Measurements from ENCODE around the gene PHKG2.

The PHKG2 gene

GRCh38 chr16:30767767-30768465 is 19.7 kb downstream of the PHKG2 start:
- peaks cover 41% of the 10 kb centered on the region for H3K36me3 ChIP-seq (ENCODE audit: insufficient read depth, low read length)
- peaks cover 5% of the 10 kb centered on the region; the same call in 1 of the 2 replicates for H3K4me1 ChIP-seq (ENCODE audit: insufficient read depth, low read length)
- no peak overlapping the region for H3K9ac ChIP-seq (ENCODE audit: low read depth, low read length)
- no peaks in the 10 kb centered on the region for H3K9me3 ChIP-seq (ENCODE audit: control insufficient read depth, insufficient read depth, low read length)

GRCh38 chr16:30768583-30769181 is 20.5 kb downstream of the PHKG2 start:
- H3K4me1 ChIP-seq (ENCODE audit: insufficient read depth, low read length), result no peaks in the 10 kb centered on the region
- H3K9ac ChIP-seq (ENCODE audit: low read depth, low read length), result no peak overlapping the region
- no peaks in the 10 kb centered on the region for H3K9me3 ChIP-seq (ENCODE audit: control insufficient read depth, insufficient read depth, low read length)
- peaks cover 38% of the 10 kb centered on the region for H3K36me3 ChIP-seq (ENCODE audit: insufficient read depth, low read length)

- H3K4me1 ChIP-seq (ENCODE audit: insufficient read depth, low read length), result no peaks in the 10 kb centered on the region
- peaks cover 31% of the 10 kb centered on the region for H3K36me3 ChIP-seq (ENCODE audit: insufficient read depth, low read length)
- no peak overlapping the region for H3K9ac ChIP-seq (ENCODE audit: low read depth, low read length)
These were observed 21.3 kb downstream of the PHKG2 start for GRCh38 chr16:30769379-30770089.

DNA sequence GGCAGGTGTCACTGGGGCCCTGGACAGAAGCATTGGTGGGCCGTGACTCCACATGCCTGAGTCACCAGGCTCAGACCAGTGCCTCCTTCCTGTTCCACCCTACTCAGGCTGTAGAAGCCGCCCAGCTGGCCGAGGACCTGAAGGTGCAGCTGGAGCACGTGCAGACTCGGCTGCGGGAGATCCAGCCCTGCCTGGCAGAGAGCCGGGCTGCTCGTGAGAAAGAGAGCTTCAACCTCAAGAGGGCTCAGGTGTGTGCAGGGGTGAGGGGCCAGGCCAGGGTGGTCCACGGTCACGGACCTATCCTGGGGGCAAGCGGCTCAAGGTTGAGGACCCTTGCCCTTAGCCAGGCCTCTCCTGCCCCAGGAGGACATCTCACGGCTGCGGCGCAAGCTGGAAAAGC is 23.5 kb downstream of the PHKG2 start:
- Histone ChIP-seq H3K36me3 (ENCODE audit: insufficient read depth, low read length) (peaks cover 20% of the 10 kb centered on the region), H3K4me1 (ENCODE audit: insufficient read depth, low read length) (no peaks in the 10 kb centered on the region; the same call in 1 of the 2 replicates), H3K9ac (ENCODE audit: low read depth, low read length) (no peak overlapping the region), H3K9me3 (ENCODE audit: control insufficient read depth, insufficient read depth, low read length) (no peaks in the 10 kb centered on the region)

More at GRCh38 chr16:30769379-30770089, 21.3 kb downstream of the PHKG2 start:
- H3K9me3 ChIP-seq (ENCODE audit: control insufficient read depth, insufficient read depth, low read length), result no peaks in the 10 kb centered on the region

DNA sequence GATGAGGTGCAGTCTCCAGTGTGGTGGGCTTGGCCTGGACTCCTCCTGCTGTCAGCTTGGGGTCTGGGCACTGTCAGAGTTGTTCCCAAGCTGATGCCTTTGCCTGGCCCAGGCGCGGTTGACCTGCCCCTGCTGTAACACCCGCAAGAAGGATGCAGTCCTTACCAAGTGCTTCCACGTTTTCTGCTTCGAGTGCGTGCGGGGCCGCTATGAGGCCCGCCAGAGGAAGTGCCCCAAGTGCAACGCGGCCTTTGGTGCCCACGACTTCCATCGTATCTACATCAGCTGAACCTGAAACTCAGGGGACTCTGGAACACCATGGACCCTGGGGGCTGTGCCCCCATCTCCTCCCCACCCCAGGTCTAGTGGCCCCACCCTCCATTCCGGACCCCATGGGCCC is 25.6 kb downstream of the PHKG2 start:
- Histone ChIP-seq H3K9me3 (ENCODE audit: control insufficient read depth, insufficient read depth, low read length) (no peaks in the 10 kb centered on the region), H3K4me1 (ENCODE audit: insufficient read depth, low read length) (peaks cover 4% of the 10 kb centered on the region; the same call in 1 of the 2 replicates), H3K36me3 (ENCODE audit: insufficient read depth, low read length) (peaks cover 11% of the 10 kb centered on the region), H3K9ac (ENCODE audit: low read depth, low read length) (no peak overlapping the region)

GRCh38 chr16:30774367-30775130 is 26.3 kb downstream of the PHKG2 start:
- Histone ChIP-seq H3K9me3 (ENCODE audit: control insufficient read depth, insufficient read depth, low read length) (no peaks in the 10 kb centered on the region), H3K4me1 (ENCODE audit: insufficient read depth, low read length) (peaks cover 4% of the 10 kb centered on the region; the same call in 1 of the 2 replicates), H3K36me3 (ENCODE audit: insufficient read depth, low read length) (peaks cover 6% of the 10 kb centered on the region), H3K9ac (ENCODE audit: low read depth, low read length) (peak overlapping the region; percentile 98; the same call in 1 of the 2 replicates)

DNA sequence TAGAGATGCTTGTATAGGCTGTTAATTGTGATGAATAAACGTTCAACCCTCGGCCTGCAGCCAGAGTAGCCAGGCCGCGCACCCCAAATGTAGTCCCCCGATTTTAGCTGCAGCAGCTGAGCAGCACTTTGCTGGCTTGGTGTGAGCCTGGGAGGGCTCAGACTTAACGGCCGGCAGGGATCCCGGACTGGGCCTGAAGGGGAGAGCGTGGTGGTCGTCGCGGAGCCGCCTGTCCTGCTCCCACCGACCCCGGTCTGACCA is 26.8 kb downstream of the PHKG2 start:
- Histone ChIP-seq H3K9me3 (ENCODE audit: control insufficient read depth, insufficient read depth, low read length) (no peaks in the 10 kb centered on the region), H3K9ac (ENCODE audit: low read depth, low read length) (peak overlapping the region; percentile 98; the same call in 1 of the 2 replicates), H3K4me1 (ENCODE audit: insufficient read depth, low read length) (peaks cover 4% of the 10 kb centered on the region; the same call in 1 of the 2 replicates), H3K36me3 (ENCODE audit: insufficient read depth, low read length) (peaks cover 5% of the 10 kb centered on the region; the same call in 1 of the 2 replicates)

GRCh38 chr16:30775392-30776188 is 27.4 kb downstream of the PHKG2 start:
- peaks cover 4% of the 10 kb centered on the region; the same call in 1 of the 2 replicates for H3K4me1 ChIP-seq (ENCODE audit: insufficient read depth, low read length)
- no peaks in the 10 kb centered on the region for H3K9me3 ChIP-seq (ENCODE audit: control insufficient read depth, insufficient read depth, low read length)
- H3K9ac ChIP-seq (ENCODE audit: low read depth, low read length), result peak overlapping the region; percentile 98
- peaks cover 5% of the 10 kb centered on the region; the same call in 1 of the 2 replicates for H3K36me3 ChIP-seq (ENCODE audit: insufficient read depth, low read length)

GRCh38 chr16:30777591-30778297 is 29.5 kb downstream of the PHKG2 start:
- Histone ChIP-seq H3K36me3 (ENCODE audit: insufficient read depth, low read length) (peaks cover under 1% of the 10 kb centered on the region; the same call in 1 of the 2 replicates), H3K9ac (ENCODE audit: low read depth, low read length) (no peak overlapping the region), H3K4me1 (ENCODE audit: insufficient read depth, low read length) (peaks cover 4% of the 10 kb centered on the region; the same call in 1 of the 2 replicates), H3K9me3 (ENCODE audit: control insufficient read depth, insufficient read depth, low read length) (no peaks in the 10 kb centered on the region)

- H3K9ac ChIP-seq (ENCODE audit: low read depth, low read length), result no peak overlapping the region
- H3K4me1 ChIP-seq (ENCODE audit: insufficient read depth, low read length), result peaks cover 4% of the 10 kb centered on the region; the same call in 1 of the 2 replicates
- H3K36me3 ChIP-seq (ENCODE audit: insufficient read depth, low read length), result no peaks in the 10 kb centered on the region; the same call in 1 of the 2 replicates
- H3K9me3 ChIP-seq (ENCODE audit: control insufficient read depth, insufficient read depth, low read length), result no peaks in the 10 kb centered on the region
These were observed 30.5 kb downstream of the PHKG2 start for GRCh38 chr16:30778549-30779244.

- peaks cover 4% of the 10 kb centered on the region; the same call in 1 of the 2 replicates for H3K4me1 ChIP-seq (ENCODE audit: insufficient read depth, low read length)
- H3K9ac ChIP-seq (ENCODE audit: low read depth, low read length), result no peak overlapping the region
- no peaks in the 10 kb centered on the region; the same call in 1 of the 2 replicates for H3K36me3 ChIP-seq (ENCODE audit: insufficient read depth, low read length)
- H3K9me3 ChIP-seq (ENCODE audit: control insufficient read depth, insufficient read depth, low read length), result no peaks in the 10 kb centered on the region
These were observed 31.4 kb downstream of the PHKG2 start for GRCh38 chr16:30779596-30779995.

- Histone ChIP-seq H3K9ac (ENCODE audit: low read depth, low read length) (no peak overlapping the region), H3K9me3 (ENCODE audit: control insufficient read depth, insufficient read depth, low read length) (no peaks in the 10 kb centered on the region), H3K4me1 (ENCODE audit: insufficient read depth, low read length) (peaks cover 4% of the 10 kb centered on the region; the same call in 1 of the 2 replicates), H3K36me3 (ENCODE audit: insufficient read depth, low read length) (no peaks in the 10 kb centered on the region)
These were observed 31.8 kb downstream of the PHKG2 start for GRCh38 chr16:30780021-30780420.

Data from ES-I3 (cell line).